Esophagus muscularis mucosa (tissue), 4 donors: Measurements from ENCODE around the gene SMIM3.
"Not testable (repeated sequence)": the region's sequence is repeated elsewhere in the genome, so short reads cannot be mapped to it uniquely, and the experiment has no call there.

Experiments used
- EP300 ChIP-seq: sonication (generic); formaldehyde crosslinking; IDR thresholded peaks from one replicate; pipeline ENCODE4 v1.6.1; 2017; ENCODE audit warnings: antibody characterized with exemption
- POLR2A ChIP-seq: fragments of 450-650 bp; IDR thresholded peaks from one replicate; pipeline ENCODE4 v1.6.1; 2017; ENCODE audit warnings: antibody characterized with exemption, moderate library complexity, mild to moderate bottlenecking, low read depth
- POLR2AphosphoS5 ChIP-seq, 2 donors: sonication (generic); formaldehyde crosslinking; IDR thresholded peaks; one replicate each; pipeline ENCODE4 v1.6.1; 2017; ENCODE audit warnings: antibody characterized with exemption in 2 of 2
- TF ChIP-seq, protein P1 (sequence below), 3 experiments: fragments of 200-600 bp in 2 of 3; fragments of 450-650 bp in 1 of 3; sonication (generic) in 2 of 3; IDR thresholded peaks; one replicate each; pipeline ENCODE4 v1.5.1; 2017 to 2019; ENCODE audit warnings: antibody characterized with exemption in 3 of 3, mild to moderate bottlenecking in 2 of 3, moderate library complexity in 1 of 3

DNA sequence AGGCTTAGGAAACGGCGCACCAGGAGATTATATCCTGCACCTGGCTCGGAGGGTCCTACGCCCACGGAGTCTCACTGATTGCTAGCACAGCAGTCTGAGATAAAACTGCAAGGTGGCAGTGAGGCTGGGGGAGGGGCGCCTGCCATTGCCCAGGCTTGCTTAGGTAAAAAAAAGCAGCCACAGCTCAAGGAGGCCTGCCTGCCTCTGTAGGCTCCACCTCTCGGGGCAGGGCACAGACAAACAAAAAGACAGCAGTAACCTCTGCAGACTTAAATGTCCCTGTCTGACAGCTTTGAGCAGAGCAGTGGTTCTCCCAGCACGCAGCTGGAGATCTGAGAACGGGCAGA, 35.4 kb upstream of the SMIM3 start:
- not testable (repeated sequence) for TF ChIP-seq POLR2A; POLR2AphosphoS5 (IDR thresholded peaks at IDR 0.05); EP300
- TF ChIP-seq, protein P1, sequence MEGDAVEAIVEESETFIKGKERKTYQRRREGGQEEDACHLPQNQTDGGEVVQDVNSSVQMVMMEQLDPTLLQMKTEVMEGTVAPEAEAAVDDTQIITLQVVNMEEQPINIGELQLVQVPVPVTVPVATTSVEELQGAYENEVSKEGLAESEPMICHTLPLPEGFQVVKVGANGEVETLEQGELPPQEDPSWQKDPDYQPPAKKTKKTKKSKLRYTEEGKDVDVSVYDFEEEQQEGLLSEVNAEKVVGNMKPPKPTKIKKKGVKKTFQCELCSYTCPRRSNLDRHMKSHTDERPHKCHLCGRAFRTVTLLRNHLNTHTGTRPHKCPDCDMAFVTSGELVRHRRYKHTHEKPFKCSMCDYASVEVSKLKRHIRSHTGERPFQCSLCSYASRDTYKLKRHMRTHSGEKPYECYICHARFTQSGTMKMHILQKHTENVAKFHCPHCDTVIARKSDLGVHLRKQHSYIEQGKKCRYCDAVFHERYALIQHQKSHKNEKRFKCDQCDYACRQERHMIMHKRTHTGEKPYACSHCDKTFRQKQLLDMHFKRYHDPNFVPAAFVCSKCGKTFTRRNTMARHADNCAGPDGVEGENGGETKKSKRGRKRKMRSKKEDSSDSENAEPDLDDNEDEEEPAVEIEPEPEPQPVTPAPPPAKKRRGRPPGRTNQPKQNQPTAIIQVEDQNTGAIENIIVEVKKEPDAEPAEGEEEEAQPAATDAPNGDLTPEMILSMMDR (IDR thresholded peaks at IDR 0.05), result not testable (repeated sequence)
